ENCODE results near the gene ATF6.

DNA sequence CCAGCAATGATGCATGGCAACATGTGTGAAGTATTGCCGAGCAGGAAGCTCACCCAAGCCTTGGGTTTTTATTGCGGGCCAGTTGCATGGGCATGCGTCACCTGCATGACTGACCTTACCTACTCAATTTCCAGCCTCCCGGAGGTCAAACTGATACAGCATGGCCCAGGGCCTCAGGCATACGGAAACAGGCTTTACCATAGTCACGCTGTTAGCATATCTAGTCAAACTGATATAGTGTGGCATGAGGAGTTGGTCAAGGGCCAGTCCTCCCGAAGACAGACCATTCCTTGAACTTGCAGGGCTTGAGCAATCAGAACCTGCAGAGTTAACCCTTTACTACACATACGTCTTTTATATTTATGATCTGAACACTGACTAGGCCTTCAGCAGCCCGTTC is 22.9 kb upstream of the ATF6 start:
- TF ChIP-seq, protein P1, sequence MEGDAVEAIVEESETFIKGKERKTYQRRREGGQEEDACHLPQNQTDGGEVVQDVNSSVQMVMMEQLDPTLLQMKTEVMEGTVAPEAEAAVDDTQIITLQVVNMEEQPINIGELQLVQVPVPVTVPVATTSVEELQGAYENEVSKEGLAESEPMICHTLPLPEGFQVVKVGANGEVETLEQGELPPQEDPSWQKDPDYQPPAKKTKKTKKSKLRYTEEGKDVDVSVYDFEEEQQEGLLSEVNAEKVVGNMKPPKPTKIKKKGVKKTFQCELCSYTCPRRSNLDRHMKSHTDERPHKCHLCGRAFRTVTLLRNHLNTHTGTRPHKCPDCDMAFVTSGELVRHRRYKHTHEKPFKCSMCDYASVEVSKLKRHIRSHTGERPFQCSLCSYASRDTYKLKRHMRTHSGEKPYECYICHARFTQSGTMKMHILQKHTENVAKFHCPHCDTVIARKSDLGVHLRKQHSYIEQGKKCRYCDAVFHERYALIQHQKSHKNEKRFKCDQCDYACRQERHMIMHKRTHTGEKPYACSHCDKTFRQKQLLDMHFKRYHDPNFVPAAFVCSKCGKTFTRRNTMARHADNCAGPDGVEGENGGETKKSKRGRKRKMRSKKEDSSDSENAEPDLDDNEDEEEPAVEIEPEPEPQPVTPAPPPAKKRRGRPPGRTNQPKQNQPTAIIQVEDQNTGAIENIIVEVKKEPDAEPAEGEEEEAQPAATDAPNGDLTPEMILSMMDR (IDR thresholded peaks at IDR 0.05): no peak
- TF ChIP-seq REST (IDR thresholded peaks at IDR 0.05; ENCODE audit: insufficient read depth in 1 of 2, low read depth in 2 of 2, low read length in 1 of 2) (no peak), TCF7L2 (IDR thresholded peaks at IDR 0.05; ENCODE audit: low read depth, low read length) (no peak), POLR2AphosphoS5 (IDR thresholded peaks at IDR 0.05; ENCODE audit: low read depth, low read length) (no peak)

All from Panc1 (cell line).